Ovary (tissue), 9 donors: Measurements from ENCODE around the gene UST. TPM values are rescaled to one million over a fixed set of nuclear protein-coding genes. Genes with fewer than 3 reads are reported as not detected.
"Not testable (repeated sequence)": the region's sequence is repeated elsewhere in the genome, so short reads cannot be mapped to it uniquely, and the experiment has no call there.

ENCODE experiments used
- DNase-seq, 5 donors: peaks; one replicate each; pipeline ENCODE4 v3.0.0-alpha.2; 2019 to 2020
- H3K27ac ChIP-seq, 2 donors: fragments of 200-600 bp; one replicate each; pipeline versions ENCODE4 v1.5.1 to v1.8.0; 2019 to 2022
- H3K27me3 ChIP-seq: fragments of 200-600 bp; one replicate; pipeline ENCODE4 v1.8.0; 2022
- H3K36me3 ChIP-seq: fragments of 200-600 bp; sonication (generic); one replicate; pipeline ENCODE4 v1.5.1; 2019
- H3K4me1 ChIP-seq: one replicate; pipeline ENCODE4 v1.8.1; 2013; ENCODE audit warnings: mild to moderate bottlenecking, moderate library complexity; ENCODE audit not compliant: insufficient read depth
- H3K4me3 ChIP-seq: fragments of 200-600 bp; sonication (generic); one replicate; pipeline ENCODE4 v1.5.1; 2017
- H3K9me3 ChIP-seq, 2 donors: fragments of 200-600 bp in 1 of 2; sonication (generic) in 1 of 2; one replicate each; pipeline versions ENCODE4 v1.5.1 to v1.8.1; 2013 to 2019; ENCODE audit warnings: mild to moderate bottlenecking in 1 of 2, moderate library complexity in 1 of 2
- CTCF ChIP-seq, 3 donors: fragments of 450-650 bp in 2 of 3; fragments of 200-600 bp in 1 of 3; IDR thresholded peaks; one replicate each; pipeline versions ENCODE4 v1.5.1 to v1.8.0; 2016 to 2022; ENCODE audit warnings: antibody characterized with exemption in 3 of 3, mild to moderate bottlenecking in 1 of 3
- EP300 ChIP-seq: sonication (generic); formaldehyde crosslinking; IDR thresholded peaks from one replicate; pipeline ENCODE4 v1.6.1; 2017; ENCODE audit warnings: antibody characterized with exemption
- POLR2A ChIP-seq: fragments of 450-650 bp; IDR thresholded peaks from one replicate; pipeline ENCODE4 v1.6.1; 2017; ENCODE audit warnings: antibody characterized with exemption, mild to moderate bottlenecking, moderate library complexity
- WGBS, 3 donors: extraction: QIAGEN DNeasy Blood & Tissue Kit in 1 of 3; methylation state at CpG; one replicate each; pipeline versions ENCODE4 v1.1.5 to v1.1.7; 2013 to 2017; 5-methylcytosine and 5-hydroxymethylcytosine counted together
- intact Hi-C, 4 donors: fragments of 100-400 bp; cut with DNase I; formaldehyde crosslinking; loops; one replicate each; pipeline versions ENCODE4 v1.11.0 to v1.15.1; 2022 to 2023
- polyA plus RNA-seq, 2 donors: library from polyadenylated mRNA; stranded (reverse); fragments of 200-250 nt in 1 of 2; fragments of 350-450 nt in 1 of 2; fragmentation: Illumina TruSeq in 1 of 2; extraction: RNeasy Lipid Tissue Mini Kit (QIAGEN cat#74804) in 1 of 2; gene quantifications; one replicate each; pipeline ENCODE4 v1.2.3, GENCODE V29; 2013 to 2014
- total RNA-seq, 7 donors: library from RNA; depleted of rRNA in 2 of 7; stranded (reverse); fragments of >200 nt in 2 of 7; fragmentation: NEBNext Ultra II Directional in 3 of 7; extraction: Animal tissue kit (Norgen Biotek cat#: 25700) in 3 of 7; gene quantifications; one replicate each; pipeline versions ENCODE4 v1.1.0 to v1.2.4, GENCODE V29; 2016 to 2023
- donor health status: DM: no; HTN: no; CAD: no; lungs with moderate emphysema.
- donor health status: DM: no; HTN: no; CAD: no.
- donor health status: Bipolar disorder and iron deficiency.
- donor health status: DM: yes; HTN: yes; CAD: no.
- donor health status: DM: no; HTN: no; CAD: no.
- donor health status: DM: yes; HTN: yes; CAD: no.

Gene UST
- total and polyA plus RNA-seq, 9 donors, result 11.8 to 20.1 (median 16.5) TPM

- peak; percentile 36 to 59 (median 42) for DNase-seq
- no peak overlapping the region for H3K27ac ChIP-seq
- H3K9me3 ChIP-seq, result no peaks in the 10 kb centered on the region
- H3K4me1 ChIP-seq, result no peaks in the 10 kb centered on the region
- intact Hi-C loops, result no loop called here
- 33 to 66% (median 47%) methylated on average over 15 of the region's 15 CpGs for WGBS, 3 donors
- H3K36me3 ChIP-seq, result no peaks in the 10 kb centered on the region
- H3K4me3 ChIP-seq, result no peak overlapping the region
- TF ChIP-seq CTCF (IDR thresholded peaks at IDR 0.05) (no peak), POLR2A (no peak), EP300 (no peak)
- H3K27me3 ChIP-seq, result no peaks in the 10 kb centered on the region
Observed at GRCh38 chr6:148972481-148972880, 225.7 kb downstream of the UST start.

GRCh38 chr6:148973538-148974208, 226.8 kb downstream of the UST start:
- no peaks in the 10 kb centered on the region for H3K4me1 ChIP-seq
- H3K9me3 ChIP-seq, result no peaks in the 10 kb centered on the region
- H3K27ac ChIP-seq, result no peak overlapping the region
- DNase-seq, result no peak
- H3K4me3 ChIP-seq, result no peak overlapping the region
- intact Hi-C loops, result no loop called here
- H3K27me3 ChIP-seq, result no peaks in the 10 kb centered on the region
- 16 to 33% (median 23%) methylated on average over 5 of the region's 5 CpGs for WGBS, 3 donors
- TF ChIP-seq POLR2A, result no peak
- peak; percentile 32 to 47 (median 37) for TF ChIP-seq CTCF (IDR thresholded peaks at IDR 0.05)
- H3K36me3 ChIP-seq, result no peaks in the 10 kb centered on the region

DNA sequence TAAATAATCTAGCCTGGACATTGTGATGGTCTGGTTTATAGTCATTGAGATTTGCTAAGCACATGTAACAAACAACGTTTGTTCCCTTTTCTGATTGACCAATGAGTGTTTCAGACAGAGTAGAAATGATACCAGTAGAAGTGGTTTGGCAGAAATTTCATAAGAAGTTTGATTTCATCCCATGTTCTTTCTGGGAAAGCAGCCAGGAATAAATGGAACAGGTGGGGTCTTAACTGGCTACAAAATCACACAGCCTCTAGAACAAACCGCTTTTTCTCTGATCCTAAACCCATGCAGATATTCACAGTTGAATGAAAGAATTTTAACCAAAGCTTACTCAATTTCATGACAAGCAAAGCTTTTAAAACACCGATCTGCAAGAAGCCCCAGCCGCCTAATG, 227.5 kb downstream of the UST start:
- Histone ChIP-seq H3K4me1 (peaks cover 3% of the 10 kb centered on the region), H3K27ac (no peak overlapping the region), H3K9me3 (no peaks in the 10 kb centered on the region), H3K36me3 (no peaks in the 10 kb centered on the region), H3K27me3 (no peaks in the 10 kb centered on the region), H3K4me3 (no peak overlapping the region)
- WGBS, 3 donors, result 78 to 91% (median 86%) methylated on average over 4 of the region's 4 CpGs
- DNase-seq, result no peak
- intact Hi-C loops, result no loop called here
- no peak for TF ChIP-seq CTCF (IDR thresholded peaks at IDR 0.05)
- no peak for TF ChIP-seq POLR2A
- no peak for TF ChIP-seq EP300

DNA sequence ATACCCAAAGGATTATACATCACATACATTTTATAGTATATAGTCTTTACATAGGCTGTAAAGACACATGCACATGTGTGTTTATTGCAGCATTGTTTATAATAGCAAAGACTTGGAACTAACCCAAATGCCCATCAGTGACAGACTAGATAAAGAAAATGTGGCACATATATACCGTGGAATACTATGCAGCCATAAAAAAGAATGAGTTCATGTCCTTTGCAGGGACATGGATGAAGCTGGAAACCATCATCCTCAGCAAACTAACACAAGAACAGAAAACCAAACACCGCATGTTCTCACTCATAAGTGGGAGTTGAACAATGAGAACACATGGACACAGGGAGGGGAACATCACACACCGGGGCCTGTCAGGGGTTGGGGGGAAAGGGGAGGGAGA, 231.5 kb downstream of the UST start:
- WGBS, 3 donors, result 80 to 92% (median 92%) methylated on average over 2 to 3 of the region's 3 CpGs
- intact Hi-C loops, H3K36me3 ChIP-seq, H3K4me1 ChIP-seq, H3K27ac ChIP-seq, H3K27me3 ChIP-seq, DNase-seq, H3K4me3 ChIP-seq, H3K9me3 ChIP-seq: not testable (repeated sequence)

GRCh38 chr6:148979014-148979901, 232.4 kb downstream of the UST start:
- Histone ChIP-seq H3K4me1 (peaks cover 11% of the 10 kb centered on the region), H3K27me3 (no peaks in the 10 kb centered on the region), H3K27ac (peak overlapping the region in 1 of 2 donors; percentile 37), H3K36me3 (no peaks in the 10 kb centered on the region), H3K9me3 (no peaks in the 10 kb centered on the region), H3K4me3 (no peak overlapping the region)
- DNase-seq, result no peak
- intact Hi-C loops, result no loop called here
- 50 to 55% (median 54%) methylated on average over 7 of the region's 7 CpGs for WGBS, 3 donors
- TF ChIP-seq CTCF (IDR thresholded peaks at IDR 0.05), result no peak
- no peak for TF ChIP-seq POLR2A
- TF ChIP-seq EP300, result no peak
